MM.1S (cell line): ENCODE data around the gene RTN4.

ENCODE experiments used
- EZH2 ChIP-seq: fragments of 300-600 bp; sonication (generic); optimal IDR thresholded peaks from 2 replicates; pipeline ENCODE3; 2017; ENCODE audit warnings: low read depth, mild to moderate bottlenecking, antibody characterized with exemption, low read length, mixed read lengths
- EZH2phosphoT487 ChIP-seq: fragments of 300-600 bp; sonication (generic); IDR thresholded peaks from 2 replicates; pipeline ENCODE4 v1.6.1; 2018; ENCODE audit warnings: antibody characterized with exemption, low read length
- TF ChIP-seq, protein P1 (sequence below): fragments of 300-600 bp; sonication (generic); IDR thresholded peaks from 2 replicates; pipeline ENCODE4 v1.5.1; 2016; ENCODE audit warnings: antibody characterized with exemption, low read length, mixed read lengths

GRCh38 chr2:55085113-55086040, 35.1 kb upstream of the RTN4 start:
- TF ChIP-seq, protein P1, sequence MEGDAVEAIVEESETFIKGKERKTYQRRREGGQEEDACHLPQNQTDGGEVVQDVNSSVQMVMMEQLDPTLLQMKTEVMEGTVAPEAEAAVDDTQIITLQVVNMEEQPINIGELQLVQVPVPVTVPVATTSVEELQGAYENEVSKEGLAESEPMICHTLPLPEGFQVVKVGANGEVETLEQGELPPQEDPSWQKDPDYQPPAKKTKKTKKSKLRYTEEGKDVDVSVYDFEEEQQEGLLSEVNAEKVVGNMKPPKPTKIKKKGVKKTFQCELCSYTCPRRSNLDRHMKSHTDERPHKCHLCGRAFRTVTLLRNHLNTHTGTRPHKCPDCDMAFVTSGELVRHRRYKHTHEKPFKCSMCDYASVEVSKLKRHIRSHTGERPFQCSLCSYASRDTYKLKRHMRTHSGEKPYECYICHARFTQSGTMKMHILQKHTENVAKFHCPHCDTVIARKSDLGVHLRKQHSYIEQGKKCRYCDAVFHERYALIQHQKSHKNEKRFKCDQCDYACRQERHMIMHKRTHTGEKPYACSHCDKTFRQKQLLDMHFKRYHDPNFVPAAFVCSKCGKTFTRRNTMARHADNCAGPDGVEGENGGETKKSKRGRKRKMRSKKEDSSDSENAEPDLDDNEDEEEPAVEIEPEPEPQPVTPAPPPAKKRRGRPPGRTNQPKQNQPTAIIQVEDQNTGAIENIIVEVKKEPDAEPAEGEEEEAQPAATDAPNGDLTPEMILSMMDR, result no peak
- TF ChIP-seq EZH2 (no peak), EZH2phosphoT487 (no peak)
